ENCODE measurements around the gene ATP6V0E2.

The ATP6V0E2 gene

GRCh38 chr7:149873074-149873969 lies at the start of gene ATP6V0E2:
Gene ATP6V0E2, plus strand, starts transcription at chr7:149873969. Its CDS starts 97 bp downstream, at chr7:149874066.
- peak; percentile 96 for DNase-seq (ENCODE audit: extremely low read depth, insufficient read length)
- no peak for TF ChIP-seq CTCF (IDR thresholded peaks at IDR 0.05; ENCODE audit: insufficient read depth, low read length, poor library complexity, severe bottlenecking)
- Histone ChIP-seq H3K4me3 (replicated peaks; ENCODE audit: low read depth, low read length) (peak within 1 kb of the TSS; percentile 84), H3K27me3 (replicated peaks; ENCODE audit: control insufficient read depth, insufficient read depth, low read length) (no peaks in the 10 kb centered on the region), H3K36me3 (ENCODE audit: control insufficient read depth, insufficient read depth, low read length) (peaks cover 2% of the 10 kb centered on the region)

- no peaks in the 10 kb centered on the region for H3K36me3 ChIP-seq (ENCODE audit: control insufficient read depth, insufficient read depth, low read length)
- H3K4me3 ChIP-seq (replicated peaks; ENCODE audit: low read depth, low read length) = no peak overlapping the region
- H3K27me3 ChIP-seq (replicated peaks; ENCODE audit: control insufficient read depth, insufficient read depth, low read length) = no peaks in the 10 kb centered on the region; the same call in 1 of the 2 replicates
- DNase-seq (ENCODE audit: extremely low read depth, insufficient read length) = no peak
- TF ChIP-seq CTCF (IDR thresholded peaks at IDR 0.05; ENCODE audit: insufficient read depth, low read length, poor library complexity, severe bottlenecking) = no peak
These were observed 49.4 kb upstream of the ATP6V0E2 start for GRCh38 chr7:149824301-149824741.

GRCh38 chr7:149824748-149825566 lies 48.8 kb upstream of the ATP6V0E2 start:
- TF ChIP-seq CTCF (IDR thresholded peaks at IDR 0.05; ENCODE audit: insufficient read depth, low read length, poor library complexity, severe bottlenecking) = no peak
- Histone ChIP-seq H3K36me3 (ENCODE audit: control insufficient read depth, insufficient read depth, low read length) (no peaks in the 10 kb centered on the region), H3K27me3 (replicated peaks; ENCODE audit: control insufficient read depth, insufficient read depth, low read length) (no peaks in the 10 kb centered on the region; the same call in 1 of the 2 replicates), H3K4me3 (replicated peaks; ENCODE audit: low read depth, low read length) (no peak overlapping the region)
- no peak for DNase-seq (ENCODE audit: extremely low read depth, insufficient read length)

- Histone ChIP-seq H3K27me3 (replicated peaks; ENCODE audit: control insufficient read depth, insufficient read depth, low read length) (no peaks in the 10 kb centered on the region; the same call in 1 of the 2 replicates), H3K36me3 (ENCODE audit: control insufficient read depth, insufficient read depth, low read length) (no peaks in the 10 kb centered on the region), H3K4me3 (replicated peaks; ENCODE audit: low read depth, low read length) (no peak overlapping the region)
- TF ChIP-seq CTCF (IDR thresholded peaks at IDR 0.05; ENCODE audit: insufficient read depth, low read length, poor library complexity, severe bottlenecking) = no peak
- no peak for DNase-seq (ENCODE audit: extremely low read depth, insufficient read length)
These were observed 48.0 kb upstream of the ATP6V0E2 start for GRCh38 chr7:149825567-149826343.

- DNase-seq (ENCODE audit: extremely low read depth, insufficient read length) = no peak
- H3K27me3 ChIP-seq (replicated peaks; ENCODE audit: control insufficient read depth, insufficient read depth, low read length) = no peaks in the 10 kb centered on the region; the same call in 1 of the 2 replicates
- TF ChIP-seq CTCF (IDR thresholded peaks at IDR 0.05; ENCODE audit: insufficient read depth, low read length, poor library complexity, severe bottlenecking) = no peak
- H3K4me3 ChIP-seq (replicated peaks; ENCODE audit: low read depth, low read length) = no peak overlapping the region
- no peaks in the 10 kb centered on the region for H3K36me3 ChIP-seq (ENCODE audit: control insufficient read depth, insufficient read depth, low read length)
These were observed 47.3 kb upstream of the ATP6V0E2 start for GRCh38 chr7:149826344-149827088.

All from GM06990 (cell line).